ENCODE measurements around the gene CLEC6A.

- TF ChIP-seq, protein P1, sequence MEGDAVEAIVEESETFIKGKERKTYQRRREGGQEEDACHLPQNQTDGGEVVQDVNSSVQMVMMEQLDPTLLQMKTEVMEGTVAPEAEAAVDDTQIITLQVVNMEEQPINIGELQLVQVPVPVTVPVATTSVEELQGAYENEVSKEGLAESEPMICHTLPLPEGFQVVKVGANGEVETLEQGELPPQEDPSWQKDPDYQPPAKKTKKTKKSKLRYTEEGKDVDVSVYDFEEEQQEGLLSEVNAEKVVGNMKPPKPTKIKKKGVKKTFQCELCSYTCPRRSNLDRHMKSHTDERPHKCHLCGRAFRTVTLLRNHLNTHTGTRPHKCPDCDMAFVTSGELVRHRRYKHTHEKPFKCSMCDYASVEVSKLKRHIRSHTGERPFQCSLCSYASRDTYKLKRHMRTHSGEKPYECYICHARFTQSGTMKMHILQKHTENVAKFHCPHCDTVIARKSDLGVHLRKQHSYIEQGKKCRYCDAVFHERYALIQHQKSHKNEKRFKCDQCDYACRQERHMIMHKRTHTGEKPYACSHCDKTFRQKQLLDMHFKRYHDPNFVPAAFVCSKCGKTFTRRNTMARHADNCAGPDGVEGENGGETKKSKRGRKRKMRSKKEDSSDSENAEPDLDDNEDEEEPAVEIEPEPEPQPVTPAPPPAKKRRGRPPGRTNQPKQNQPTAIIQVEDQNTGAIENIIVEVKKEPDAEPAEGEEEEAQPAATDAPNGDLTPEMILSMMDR (IDR thresholded peaks at IDR 0.05): no peak
- TF ChIP-seq POLR2AphosphoS5 (IDR thresholded peaks at IDR 0.05) (no peak), POLR2A (IDR thresholded peaks at IDR 0.05) (no peak)
These were observed 10.0 kb upstream of the CLEC6A start for GRCh38 chr12:8445731-8446130.

Measured in prostate gland (tissue), 2 donors.